A673 (cell line): ENCODE results near the gene FYCO1.
"Not testable (repeated sequence)": the region's sequence is repeated elsewhere in the genome, so short reads cannot be mapped to it uniquely, and the experiment has no call there.

Source experiments
- CTCF ChIP-seq: fragments of 300-800, 200-600 bp; sonication (generic); conservative IDR thresholded peaks from 2 replicates; pipeline ENCODE4 v1.5.1; 2017; ENCODE audit warnings: low read depth, mild to moderate bottlenecking, antibody characterized with exemption, low read length, moderate library complexity, mixed read lengths
- EZH2 ChIP-seq: fragments of 200-600 bp; sonication (generic); IDR thresholded peaks from 2 replicates; pipeline ENCODE4 v1.6.1; 2017; ENCODE audit warnings: borderline replicate concordance, low read depth, mild to moderate bottlenecking, mixed read lengths, antibody characterized with exemption, low read length; ENCODE audit not compliant: poor library complexity, severe bottlenecking

- TF ChIP-seq CTCF, EZH2: not testable (repeated sequence)
Observed at GRCh38 chr3:46003706-46004105, 8.1 kb upstream of the FYCO1 start.
